Activated T-cell treated with anti-CD3 and anti-CD28 coated beads for 4 hours (primary cell): ENCODE measurements around the gene ATP2B2.

Source experiments
- DNase-seq: peaks from one replicate; pipeline ENCODE4 v3.0.0-alpha.2; 2020

Gene ATP2B2

GRCh38 chr3:10289787-10290355, 215.5 kb downstream of the ATP2B2 start:
- DNase-seq = no peak

DNA sequence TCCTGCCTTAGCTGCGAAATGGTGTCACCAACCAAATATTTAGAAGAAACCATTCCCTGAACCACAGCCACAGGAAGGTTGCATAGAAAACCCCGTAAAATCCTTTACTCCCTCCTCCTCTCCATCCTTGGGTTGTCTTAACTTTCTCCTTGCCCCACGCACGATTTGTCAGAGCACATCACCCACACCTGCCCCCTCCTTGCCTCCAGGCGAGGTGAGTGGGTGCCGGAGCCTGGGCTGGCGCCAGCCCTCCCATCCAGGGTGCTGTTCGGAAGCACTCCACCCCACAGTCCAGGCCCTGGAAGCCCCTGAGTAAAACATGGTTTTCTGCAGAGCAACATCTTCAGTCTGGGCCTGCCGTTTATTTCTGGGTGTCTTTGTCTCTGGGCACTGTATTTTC, 216.3 kb downstream of the ATP2B2 start:
- DNase-seq = no peak

- no peak for DNase-seq
Observed at GRCh38 chr3:10288575-10288960, 216.8 kb downstream of the ATP2B2 start.

DNA sequence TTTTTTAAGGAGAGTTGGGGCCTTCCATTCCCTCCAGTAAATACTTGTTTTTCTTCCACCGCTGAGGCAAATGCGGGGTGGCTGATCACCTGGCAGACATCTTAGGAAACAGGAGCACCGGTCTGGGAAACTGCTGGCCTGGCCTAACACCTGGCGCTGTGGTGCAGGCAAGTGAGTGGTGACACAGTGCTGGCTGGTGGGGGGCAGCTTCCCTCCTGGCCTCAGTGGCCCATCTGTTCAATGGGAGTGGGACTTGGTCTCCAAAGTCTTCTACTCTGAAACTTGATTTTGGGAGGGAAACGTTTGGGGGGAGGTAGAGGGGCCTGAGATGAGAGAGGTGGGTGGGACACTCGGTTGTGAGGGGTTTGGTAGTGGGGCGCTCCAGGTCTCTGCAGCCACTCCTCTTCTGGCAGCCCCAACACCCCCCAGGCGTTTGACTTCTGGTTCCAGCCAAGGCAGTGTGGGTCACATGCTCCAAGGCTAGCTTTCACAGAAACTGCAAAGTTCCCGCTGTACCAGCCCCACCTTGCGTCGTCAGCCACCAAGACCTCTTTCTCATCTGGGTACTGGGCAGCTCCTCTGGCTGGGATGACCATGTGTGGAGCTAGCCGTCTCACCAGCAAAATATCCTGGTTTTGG, 217.3 kb downstream of the ATP2B2 start:
- no peak for DNase-seq

GRCh38 chr3:10286596-10287295, 218.6 kb downstream of the ATP2B2 start:
- no peak for DNase-seq

- DNase-seq = no peak
Observed at GRCh38 chr3:10286133-10286524, 219.3 kb downstream of the ATP2B2 start.

DNA sequence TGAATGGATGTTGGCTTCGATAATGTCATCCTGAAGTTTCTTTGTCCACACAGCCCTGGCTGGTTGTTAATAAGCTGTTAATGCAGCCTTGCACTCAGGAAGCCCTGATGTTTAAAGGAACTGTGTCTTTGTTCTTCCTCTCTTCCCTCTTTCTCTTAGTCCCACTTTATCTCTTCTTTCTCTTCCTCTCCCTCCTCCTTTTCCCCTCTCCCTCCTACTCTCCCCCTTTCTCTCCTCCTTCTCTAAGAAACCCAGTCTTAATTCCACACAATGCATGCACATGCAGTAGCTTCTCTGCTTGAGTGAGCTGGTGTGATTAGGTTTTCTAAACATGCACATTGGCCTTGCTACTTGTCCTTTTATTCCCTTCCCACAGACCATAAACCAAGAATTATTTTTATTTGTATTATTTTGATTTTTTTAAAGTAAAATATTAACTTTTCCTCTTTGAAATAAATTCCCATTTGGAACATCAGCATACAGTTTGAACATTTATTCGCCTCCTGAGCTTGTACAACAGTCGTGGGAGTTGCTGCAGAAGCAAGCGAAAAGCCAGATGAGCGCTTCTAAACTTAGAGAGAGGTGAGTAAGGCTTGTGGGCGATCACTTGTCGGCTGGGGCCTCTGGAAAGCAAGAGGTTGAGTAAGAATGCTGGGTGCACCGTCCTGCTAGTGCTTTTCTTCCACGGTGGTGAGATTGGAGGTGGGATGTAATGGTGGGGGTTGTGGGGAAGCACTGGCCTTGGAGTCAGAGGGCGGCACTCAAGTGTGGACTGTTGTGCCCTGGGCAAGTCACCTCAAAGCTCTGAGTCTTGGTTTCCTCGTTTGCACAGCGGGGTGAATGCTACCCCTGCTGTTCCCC, 219.9 kb downstream of the ATP2B2 start:
- no peak for DNase-seq

DNA sequence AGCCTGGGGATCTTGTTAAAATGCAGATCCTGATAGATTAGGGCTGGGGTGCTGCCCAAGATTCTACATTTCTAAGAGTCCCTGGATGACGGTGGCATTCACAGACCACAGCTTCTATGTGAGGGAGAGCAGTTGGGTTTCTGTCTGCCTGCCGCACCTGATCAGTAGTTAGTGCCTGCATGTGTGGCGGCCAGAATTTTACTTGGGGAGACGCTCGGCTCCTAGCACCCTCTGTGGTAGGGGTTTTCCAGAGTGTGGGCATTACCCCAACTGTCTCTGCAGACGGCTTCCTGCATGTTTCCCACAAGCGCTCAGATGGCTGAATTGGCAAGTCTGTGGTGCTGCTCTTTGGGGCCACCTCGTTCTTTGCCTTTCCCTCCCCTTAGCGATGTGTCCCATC, 220.9 kb downstream of the ATP2B2 start:
- no peak for DNase-seq

GRCh38 chr3:10283638-10284037, 221.7 kb downstream of the ATP2B2 start:
- no peak for DNase-seq

DNA sequence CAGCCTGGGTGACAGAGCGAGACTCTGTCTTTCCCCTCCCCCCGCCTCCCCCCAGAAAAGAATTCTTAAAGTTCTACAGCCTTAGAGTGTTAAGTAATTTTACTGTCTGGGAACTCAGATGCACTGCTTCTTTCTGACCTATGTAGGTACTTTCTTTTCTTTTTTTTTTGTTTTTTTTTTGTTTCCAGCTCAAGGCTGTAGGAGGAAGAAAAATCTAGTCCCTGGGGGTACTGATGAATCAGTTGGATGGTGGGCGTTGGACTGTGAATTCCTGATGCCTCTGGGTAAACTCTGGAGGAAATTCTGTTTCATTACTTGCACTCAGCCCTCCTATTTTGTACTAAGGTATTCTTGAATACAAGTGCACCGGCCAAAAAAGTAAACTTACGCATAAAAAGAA, 223.4 kb downstream of the ATP2B2 start:
- DNase-seq = no peak

DNA sequence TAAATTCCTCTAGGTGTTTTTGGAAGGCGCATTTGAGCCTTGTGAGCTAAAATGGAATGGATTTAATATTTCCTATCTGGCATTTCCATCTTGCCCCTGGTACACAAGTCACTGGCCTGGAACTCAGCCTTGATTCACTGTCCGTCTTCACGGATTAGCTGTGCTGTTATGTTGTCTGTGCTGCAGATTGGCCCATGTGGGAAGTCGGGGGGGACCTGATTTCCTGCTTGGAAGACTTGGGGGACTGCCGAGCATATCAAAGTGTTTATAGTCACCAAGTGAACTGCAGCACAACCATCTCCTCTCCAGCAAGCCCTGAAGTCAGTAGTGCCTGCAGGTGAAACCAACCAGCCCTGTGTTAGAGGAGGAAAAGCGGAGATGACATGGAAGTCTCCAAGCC, 224.8 kb downstream of the ATP2B2 start:
- no peak for DNase-seq

- DNase-seq = no peak
Observed at GRCh38 chr3:10280177-10280529, 225.2 kb downstream of the ATP2B2 start.

GRCh38 chr3:10279384-10280176, 225.8 kb downstream of the ATP2B2 start:
- no peak for DNase-seq

DNA sequence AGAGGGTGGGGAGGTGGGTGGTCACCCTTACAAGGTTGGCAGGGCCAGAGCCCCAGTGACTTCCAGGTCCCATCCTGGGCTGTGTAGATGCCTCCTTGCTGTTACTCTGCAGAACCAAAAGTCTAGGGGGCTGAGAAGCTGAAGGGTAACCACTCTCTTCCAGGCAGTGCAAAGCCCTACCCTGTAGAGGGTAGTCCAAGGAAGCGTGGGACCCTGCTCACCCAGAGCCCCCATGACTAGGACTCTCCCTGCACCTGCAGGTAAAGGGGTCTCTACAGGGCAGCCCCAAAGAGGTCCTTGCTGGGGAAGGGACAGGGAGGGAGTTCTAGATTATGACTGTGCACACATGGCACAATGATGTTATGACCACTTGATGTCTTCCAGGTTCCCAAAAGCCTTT, 226.9 kb downstream of the ATP2B2 start:
- no peak for DNase-seq

DNA sequence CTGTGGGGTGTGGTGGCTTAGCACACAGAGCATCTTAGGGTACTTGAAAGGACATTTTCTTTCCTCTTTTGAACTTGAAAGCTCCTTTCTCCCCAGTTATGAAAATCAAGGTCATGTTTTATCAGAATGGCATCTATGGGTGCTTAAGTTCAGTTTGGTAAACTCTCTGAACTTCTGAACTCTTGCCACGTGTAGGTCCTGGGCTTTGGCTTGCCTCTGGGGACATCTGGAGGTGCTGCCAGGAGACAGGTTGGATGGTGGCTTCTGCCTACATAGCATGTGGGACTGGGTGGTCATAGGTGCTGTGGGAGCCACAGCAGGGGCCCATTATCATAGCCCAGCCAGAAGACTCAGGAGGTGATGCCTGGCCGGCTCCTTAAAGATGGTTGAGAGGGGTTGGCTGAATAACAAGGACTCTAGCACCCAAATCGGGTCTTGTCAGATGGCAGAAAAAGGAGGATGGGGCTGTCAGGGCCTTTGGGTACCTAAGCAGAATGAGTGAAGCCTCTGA, 228.2 kb downstream of the ATP2B2 start:
- no peak for DNase-seq

DNA sequence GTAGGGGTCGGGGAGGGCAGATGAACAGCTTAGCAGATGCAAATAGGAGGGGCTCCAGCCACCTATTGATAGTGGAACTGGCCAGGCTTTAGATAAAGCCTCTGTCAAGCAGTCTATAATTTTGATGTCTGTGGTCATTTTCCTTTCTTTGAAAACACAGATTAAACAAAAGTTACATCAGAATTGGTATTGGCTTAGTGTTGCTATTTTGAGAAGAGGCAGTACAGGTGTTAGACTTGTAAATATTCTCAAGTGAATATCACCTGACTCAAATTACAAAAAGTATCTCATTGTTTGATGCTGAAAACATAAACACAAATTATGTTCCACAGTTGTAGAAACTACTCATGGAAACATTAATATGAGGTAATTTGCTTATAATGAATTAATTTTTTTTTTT, 230.8 kb downstream of the ATP2B2 start:
- DNase-seq = no peak
